Choroid plexus epithelial cell (primary cell): ENCODE measurements around the gene NOP53.
"Not testable (repeated sequence)": the region's sequence is repeated elsewhere in the genome, so short reads cannot be mapped to it uniquely, and the experiment has no call there.

Experiments used
- DNase-seq: peaks from one replicate; pipeline ENCODE4 v3.0.0-alpha.2; 2010; ENCODE audit warnings: low read depth
- H3K4me3 ChIP-seq: 2 replicates; pipeline ENCODE4 v1.5.1; 2011; ENCODE audit warnings: low read depth, mild to moderate bottlenecking, control low read depth, low read length, moderate library complexity
- CTCF ChIP-seq: conservative IDR thresholded peaks from 2 replicates; pipeline ENCODE4 v1.5.1; 2011; ENCODE audit warnings: low read depth, mild to moderate bottlenecking, control low read depth, inconsistent platforms, low read length, moderate library complexity

The NOP53 gene

GRCh38 chr19:47796785-47797184 is 51.4 kb downstream of the NOP53 start:
- TF ChIP-seq CTCF, result no peak
- no peak overlapping the region for H3K4me3 ChIP-seq
- no peak for DNase-seq

GRCh38 chr19:47797996-47798903 is 52.9 kb downstream of the NOP53 start:
- TF ChIP-seq CTCF, result no peak
- H3K4me3 ChIP-seq, result no peak overlapping the region
- no peak for DNase-seq

GRCh38 chr19:47798904-47799266 is 53.5 kb downstream of the NOP53 start:
- H3K4me3 ChIP-seq, result no peak overlapping the region
- no peak for DNase-seq
- no peak for TF ChIP-seq CTCF

- H3K4me3 ChIP-seq, result no peak overlapping the region
- no peak for TF ChIP-seq CTCF
- DNase-seq, result no peak
Observed at GRCh38 chr19:47801270-47801669, 55.9 kb downstream of the NOP53 start.

- DNase-seq, result no peak
- no peak for TF ChIP-seq CTCF
- H3K4me3 ChIP-seq, result no peak overlapping the region
Observed at GRCh38 chr19:47802521-47803043, 57.2 kb downstream of the NOP53 start.

- H3K4me3 ChIP-seq, DNase-seq: not testable (repeated sequence)
Observed at GRCh38 chr19:47803148-47803547, 57.8 kb downstream of the NOP53 start.

GRCh38 chr19:47803671-47804070 is 58.3 kb downstream of the NOP53 start:
- H3K4me3 ChIP-seq, result not testable (repeated sequence)

GRCh38 chr19:47804451-47804850 is 59.1 kb downstream of the NOP53 start, which contains the start of gene TPRX1:
TPRX1 (minus strand) TSS chr19:47804551; CDS start chr19:47804539, 12 bp downstream.
- not testable (repeated sequence) for H3K4me3 ChIP-seq, DNase-seq

More at GRCh38 chr19:47803671-47804070, 58.3 kb downstream of the NOP53 start:
- not testable (repeated sequence) for DNase-seq
